ENCODE data around the gene TMEM263. TPM values are rescaled to one million over a fixed set of nuclear protein-coding genes. Genes with fewer than 3 reads are reported as not detected.
A peak's percentile ranks its signal among the peaks of the same experiment; 100 is the strongest.

Gene TMEM263
- polyA plus RNA-seq, 3 donors: 0.56 to 2.0 (median 1.7) TPM

- intact Hi-C loops (cut with micrococcal nuclease): no loop called here
- Histone ChIP-seq H3K9me3 (replicated peaks in 1 of 2; ENCODE audit: control insufficient read depth in 1 of 2, insufficient read depth in 1 of 2, low read length in 2 of 2) (no peaks in the 10 kb centered on the region), H3K27me3 (ENCODE audit: control insufficient read depth in 2 of 2, insufficient read depth in 2 of 2, low read length in 2 of 2) (no peaks in the 10 kb centered on the region), H3K4me1 (ENCODE audit: control insufficient read depth in 1 of 2, insufficient read depth in 2 of 2, low read length in 2 of 2) (peaks cover 9 to 11% of the 10 kb centered on the region in 2 donors), H3K4me3 (replicated peaks in 1 of 3; ENCODE audit: low read depth in 2 of 3, low read length in 3 of 3) (no peak overlapping the region), H4K20me1 (ENCODE audit: insufficient read depth, low read length) (no peaks in the 10 kb centered on the region), H3K79me2 (ENCODE audit: insufficient read depth, low read length) (no peaks in the 10 kb centered on the region), H2AFZ (ENCODE audit: insufficient read depth, low read depth, low read length, poor library complexity, severe bottlenecking) (no peak overlapping the region), H3K9ac (ENCODE audit: insufficient read depth, low read length, poor library complexity, severe bottlenecking) (no peak overlapping the region), H3K27ac (ENCODE audit: low read depth in 1 of 2, low read length in 2 of 2) (no peak overlapping the region), H3K4me2 (replicated peaks; ENCODE audit: extremely low read depth, low read length, poor library complexity, severe bottlenecking) (no peak overlapping the region), H3K36me3 (replicated peaks in 1 of 2; ENCODE audit: control insufficient read depth in 1 of 2, insufficient read depth in 2 of 2, low read length in 2 of 2) (no peaks in the 10 kb centered on the region)
- Mint-ChIP-seq H3K4me1 (peaks cover 6% of the 10 kb centered on the region), H3K27me3 (ENCODE audit: low read depth in 3 of 3) (peaks cover 2 to 3% (median 2%) of the 10 kb centered on the region in 3 donors), H3K27ac (no peak overlapping the region), H3K36me3 (peaks cover 11 to 12% of the 10 kb centered on the region in 2 donors), H3K9me3 (peaks cover 0 to 2% (median 0%) of the 10 kb centered on the region in 7 donors), H3K4me3 (no peak overlapping the region)
- TF ChIP-seq CTCF (IDR thresholded peaks at IDR 0.05): no peak
- WGBS (ENCODE audit: insufficient coverage): no CpG with 5 or more reads among the region's 1 CpG
- no peak for DNase-seq
Observed at GRCh38 chr12:106982229-106982628, 26.5 kb downstream of the TMEM263 start.

GRCh38 chr12:106984588-106985137, 29.0 kb downstream of the TMEM263 start:
- H3K4me1 ChIP-seq (ENCODE audit: control insufficient read depth in 1 of 2, insufficient read depth in 2 of 2, low read length in 2 of 2): peaks cover 9 to 15% of the 10 kb centered on the region in 2 donors
- Mint-ChIP-seq H3K9me3 (peaks cover 0 to 2% (median 0%) of the 10 kb centered on the region in 7 donors), H3K36me3 (peaks cover 11 to 12% of the 10 kb centered on the region in 2 donors), H3K27ac (peak overlapping the region in 1 of 7 donors; percentile 0), H3K4me3 (no peak overlapping the region), H3K27me3 (ENCODE audit: low read depth in 3 of 3) (peaks cover 3 to 9% (median 3%) of the 10 kb centered on the region in 3 donors), H3K4me1 (peaks cover 10% of the 10 kb centered on the region)
- no peaks in the 10 kb centered on the region for H3K36me3 ChIP-seq (replicated peaks in 1 of 2; ENCODE audit: control insufficient read depth in 1 of 2, insufficient read depth in 2 of 2, low read length in 2 of 2)
- H3K27ac ChIP-seq (ENCODE audit: low read depth in 1 of 2, low read length in 2 of 2): no peak overlapping the region
- intact Hi-C loops (cut with micrococcal nuclease): no loop called here
- 95% methylated on average over 5 of the region's 6 CpGs for WGBS (ENCODE audit: insufficient coverage)
- DNase-seq: no peak
- H3K9me3 ChIP-seq (replicated peaks in 1 of 2; ENCODE audit: control insufficient read depth in 1 of 2, insufficient read depth in 1 of 2, low read length in 2 of 2): no peaks in the 10 kb centered on the region
- TF ChIP-seq CTCF (IDR thresholded peaks at IDR 0.05): no peak
- H2AFZ ChIP-seq (ENCODE audit: insufficient read depth, low read depth, low read length, poor library complexity, severe bottlenecking): no peak overlapping the region
- H3K9ac ChIP-seq (ENCODE audit: insufficient read depth, low read length, poor library complexity, severe bottlenecking): no peak overlapping the region
- H3K79me2 ChIP-seq (ENCODE audit: insufficient read depth, low read length): no peaks in the 10 kb centered on the region
- no peak overlapping the region for H3K4me3 ChIP-seq (replicated peaks in 1 of 3; ENCODE audit: low read depth in 2 of 3, low read length in 3 of 3)
- no peaks in the 10 kb centered on the region for H3K27me3 ChIP-seq (ENCODE audit: control insufficient read depth in 2 of 2, insufficient read depth in 2 of 2, low read length in 2 of 2)
- no peaks in the 10 kb centered on the region for H4K20me1 ChIP-seq (ENCODE audit: insufficient read depth, low read length)
- no peak overlapping the region for H3K4me2 ChIP-seq (replicated peaks; ENCODE audit: extremely low read depth, low read length, poor library complexity, severe bottlenecking)

Data from CD14-positive monocyte (primary cell).